Smooth muscle cell (in vitro differentiated cells): ENCODE measurements around the gene E2F4. TPM values are rescaled to one million over a fixed set of nuclear protein-coding genes. Genes with fewer than 3 reads are reported as not detected.

ENCODE experiments used
- DNase-seq: peaks from one replicate; lab custom pipeline; 2025; ENCODE audit not compliant: unreplicated experiment; lab: John Stamatoyannopoulos, UW
- H2AFZ ChIP-seq: fragments of 200-600 bp; sonication (generic); 2 replicates; pipeline ENCODE4 v1.6.0; 2016; ENCODE audit warnings: antibody characterized with exemption, low read depth, mild to moderate bottlenecking
- H3F3A ChIP-seq: fragments of 200-600 bp; sonication (generic); 2 replicates; pipeline ENCODE4 v1.6.0; 2017; ENCODE audit warnings: antibody characterized with exemption, low read depth
- H3K27ac ChIP-seq: fragments of 200-600 bp; sonication (generic); 2 replicates; pipeline ENCODE4 v1.5.1; 2016; ENCODE audit warnings: low read depth, mild to moderate bottlenecking
- H3K27me3 ChIP-seq: fragments of 200-600 bp; sonication (generic); 2 replicates; pipeline ENCODE4 v1.6.1; 2016; ENCODE audit warnings: low read depth, mild to moderate bottlenecking
- H3K36me3 ChIP-seq: fragments of 200-600 bp; sonication (generic); 2 replicates; pipeline ENCODE4 v1.5.1; 2016; ENCODE audit warnings: low read depth
- H3K4me1 ChIP-seq: fragments of 200-600 bp; sonication (generic); 2 replicates; pipeline ENCODE4 v1.5.1; 2016; ENCODE audit warnings: low read depth
- H3K4me2 ChIP-seq: fragments of 200-600 bp; sonication (generic); 2 replicates; pipeline ENCODE4 v1.6.0; 2016; ENCODE audit warnings: mild to moderate bottlenecking
- H3K4me3 ChIP-seq: fragments of 200-600 bp; sonication (generic); 2 replicates; pipeline ENCODE4 v1.5.1; 2016; ENCODE audit warnings: mild to moderate bottlenecking
- H3K79me2 ChIP-seq: fragments of 200-600 bp; sonication (generic); 2 replicates; pipeline ENCODE4 v1.6.0; 2016; ENCODE audit warnings: low read depth, mild to moderate bottlenecking
- H3K9ac ChIP-seq: fragments of 200-600 bp; sonication (generic); 2 replicates; pipeline ENCODE4 v1.6.0; 2016; ENCODE audit warnings: low read depth
- H3K9me3 ChIP-seq: fragments of 200-600 bp; sonication (generic); replicated peaks from 2 replicates; pipeline ENCODE4 v1.5.1; 2016; ENCODE audit warnings: low read depth
- H4K20me1 ChIP-seq: fragments of 200-600 bp; sonication (generic); 2 replicates; pipeline ENCODE4 v1.6.0; 2016; ENCODE audit warnings: low read depth
- WGBS: methylation state at CpG from one replicate; pipeline ENCODE4 v1.1.7; 2016; ENCODE audit warnings: low lambda C conversion rate; 5-methylcytosine and 5-hydroxymethylcytosine counted together
- polyA plus RNA-seq: library from polyadenylated mRNA; unstranded; fragments of >200 nt; fragmentation: Nextera tagmentation; extraction: Ambion mirVana; gene quantifications from 2 replicates; pipeline ENCODE4 v1.2.1, GENCODE V29; 2016
- total RNA-seq: library from RNA; depleted of rRNA; stranded (reverse); fragments of >200 nt; gene quantifications from 2 replicates; pipeline ENCODE4 v1.2.3, GENCODE V29; 2014
- TF ChIP-seq, protein P1 (sequence below): fragments of 200-600 bp; sonication (generic); IDR thresholded peaks from 2 replicates; pipeline ENCODE4 v1.5.1; 2017; ENCODE audit warnings: borderline replicate concordance, mild to moderate bottlenecking, antibody characterized with exemption; ENCODE audit not compliant: insufficient read depth, poor library complexity, severe bottlenecking

Gene E2F4
- total and polyA plus RNA-seq, 2 experiments from 2014 or later, result 49.9 to 53.8 TPM

DNA sequence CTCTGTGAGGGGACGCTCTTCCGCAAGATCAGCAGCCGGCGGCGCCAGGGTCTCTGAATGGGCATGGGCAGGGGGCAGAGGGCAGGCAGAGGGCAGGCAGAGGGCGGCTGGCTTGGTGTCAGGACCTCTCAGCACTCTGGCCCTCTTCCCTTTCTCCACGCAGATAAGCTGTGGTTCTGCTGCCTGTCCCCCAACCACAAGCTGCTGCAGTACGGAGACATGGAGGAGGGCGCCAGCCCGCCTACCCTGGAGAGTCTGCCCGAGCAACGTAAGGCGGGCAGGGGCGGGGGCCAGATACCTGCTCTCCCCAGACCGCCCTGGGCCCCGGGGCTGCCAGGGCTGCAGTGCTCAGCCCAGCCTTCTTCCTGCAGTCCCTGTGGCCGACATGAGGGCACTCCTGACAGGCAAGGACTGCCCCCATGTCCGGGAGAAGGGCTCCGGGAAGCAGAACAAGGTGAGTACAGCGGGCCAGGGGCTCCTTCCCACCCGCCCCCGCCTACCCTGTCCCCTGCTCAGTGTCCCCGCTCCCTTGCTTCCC lies 11.1 kb downstream of the E2F4 start:
- Histone ChIP-seq H3K4me1 (no peaks in the 10 kb centered on the region), H3K27me3 (no peaks in the 10 kb centered on the region), H4K20me1 (peaks cover 8% of the 10 kb centered on the region), H3K4me2 (no peak overlapping the region), H3K9ac (no peak overlapping the region), H3K4me3 (no peak overlapping the region), H2AFZ (no peak overlapping the region), H3F3A (no peaks in the 10 kb centered on the region), H3K9me3 (no peaks in the 10 kb centered on the region), H3K79me2 (no peaks in the 10 kb centered on the region), H3K36me3 (no peaks in the 10 kb centered on the region), H3K27ac (no peak overlapping the region)
- 97% methylated on average over 17 of the region's 23 CpGs for WGBS
- DNase-seq, result no peak
- TF ChIP-seq, protein P1, sequence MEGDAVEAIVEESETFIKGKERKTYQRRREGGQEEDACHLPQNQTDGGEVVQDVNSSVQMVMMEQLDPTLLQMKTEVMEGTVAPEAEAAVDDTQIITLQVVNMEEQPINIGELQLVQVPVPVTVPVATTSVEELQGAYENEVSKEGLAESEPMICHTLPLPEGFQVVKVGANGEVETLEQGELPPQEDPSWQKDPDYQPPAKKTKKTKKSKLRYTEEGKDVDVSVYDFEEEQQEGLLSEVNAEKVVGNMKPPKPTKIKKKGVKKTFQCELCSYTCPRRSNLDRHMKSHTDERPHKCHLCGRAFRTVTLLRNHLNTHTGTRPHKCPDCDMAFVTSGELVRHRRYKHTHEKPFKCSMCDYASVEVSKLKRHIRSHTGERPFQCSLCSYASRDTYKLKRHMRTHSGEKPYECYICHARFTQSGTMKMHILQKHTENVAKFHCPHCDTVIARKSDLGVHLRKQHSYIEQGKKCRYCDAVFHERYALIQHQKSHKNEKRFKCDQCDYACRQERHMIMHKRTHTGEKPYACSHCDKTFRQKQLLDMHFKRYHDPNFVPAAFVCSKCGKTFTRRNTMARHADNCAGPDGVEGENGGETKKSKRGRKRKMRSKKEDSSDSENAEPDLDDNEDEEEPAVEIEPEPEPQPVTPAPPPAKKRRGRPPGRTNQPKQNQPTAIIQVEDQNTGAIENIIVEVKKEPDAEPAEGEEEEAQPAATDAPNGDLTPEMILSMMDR, result no peak

DNA sequence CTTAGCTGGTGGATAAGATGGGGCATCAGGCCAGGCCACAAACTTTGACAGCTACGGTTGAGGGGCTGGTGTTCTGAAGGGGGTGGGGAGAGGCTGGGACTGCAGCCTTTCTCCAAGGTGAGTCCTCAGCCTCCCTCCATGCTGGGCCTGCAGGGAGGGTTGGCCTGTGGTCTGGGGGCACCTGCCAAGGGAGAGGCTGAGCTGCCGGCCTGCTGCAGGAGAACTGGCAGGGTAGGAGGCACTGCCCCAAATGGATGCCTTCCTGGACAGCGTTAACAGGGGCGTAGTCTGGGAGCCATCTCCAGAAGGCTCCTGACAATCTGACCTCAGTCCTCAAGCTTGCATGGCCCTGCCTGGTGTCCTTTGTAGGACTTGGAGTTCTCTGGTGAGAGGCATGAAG lies 12.1 kb downstream of the E2F4 start:
- no peak for DNase-seq
- no peaks in the 10 kb centered on the region for H3K27me3 ChIP-seq
- 91% methylated on average over 4 of the region's 4 CpGs for WGBS
- H2AFZ ChIP-seq, result no peak overlapping the region
- no peaks in the 10 kb centered on the region for H3K4me1 ChIP-seq
- no peak overlapping the region for H3K9ac ChIP-seq
- no peaks in the 10 kb centered on the region for H3F3A ChIP-seq
- H3K36me3 ChIP-seq, result no peaks in the 10 kb centered on the region
- no peaks in the 10 kb centered on the region for H3K9me3 ChIP-seq
- TF ChIP-seq, protein P1, result no peak
- no peak overlapping the region for H3K4me2 ChIP-seq
- H3K79me2 ChIP-seq, result no peaks in the 10 kb centered on the region
- H4K20me1 ChIP-seq, result no peaks in the 10 kb centered on the region
- H3K27ac ChIP-seq, result no peak overlapping the region
- H3K4me3 ChIP-seq, result no peak overlapping the region

DNA sequence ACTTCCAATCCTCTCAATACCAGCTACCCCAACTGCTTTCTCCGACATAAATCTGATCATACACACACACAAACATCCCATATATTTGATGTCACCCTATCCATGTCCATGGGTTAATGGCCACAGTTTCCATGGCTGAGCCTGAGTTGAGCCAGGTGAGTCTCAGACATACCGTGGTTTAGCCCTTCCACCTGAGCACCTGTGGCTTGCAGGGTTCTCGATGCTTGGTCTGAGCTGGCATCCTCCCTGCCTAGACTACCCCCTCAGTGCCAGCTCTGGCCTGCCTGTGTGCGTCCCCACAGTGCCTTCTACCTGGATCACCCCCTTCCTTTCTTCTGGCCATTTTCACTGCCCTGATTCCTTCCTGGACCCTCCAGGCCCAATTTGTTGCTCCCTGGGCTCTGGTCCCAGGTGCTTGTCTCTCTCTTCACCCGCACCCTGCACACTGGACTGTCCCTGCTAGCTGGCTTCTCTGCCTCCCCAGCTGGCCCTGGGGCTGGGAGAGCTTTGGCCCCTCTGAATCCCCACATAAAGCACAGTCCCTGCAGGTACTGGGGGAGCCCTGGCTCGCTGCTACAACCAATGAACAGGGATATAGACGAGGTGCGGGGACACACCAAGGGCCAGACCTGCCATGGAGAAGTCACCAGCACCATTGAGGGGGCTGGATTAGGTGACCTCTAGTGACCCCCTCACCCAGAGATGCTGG lies 14.3 kb downstream of the E2F4 start:
- DNase-seq, result no peak
- Histone ChIP-seq H3K4me1 (no peaks in the 10 kb centered on the region), H3F3A (no peaks in the 10 kb centered on the region), H3K4me3 (no peak overlapping the region), H3K79me2 (no peaks in the 10 kb centered on the region), H3K27me3 (no peaks in the 10 kb centered on the region), H3K36me3 (no peaks in the 10 kb centered on the region), H3K9me3 (no peaks in the 10 kb centered on the region), H3K9ac (no peak overlapping the region), H3K27ac (no peak overlapping the region), H2AFZ (no peak overlapping the region), H3K4me2 (no peak overlapping the region), H4K20me1 (no peaks in the 10 kb centered on the region)
- 94% methylated on average over 8 of the region's 8 CpGs for WGBS
- TF ChIP-seq, protein P1, result no peak

DNA sequence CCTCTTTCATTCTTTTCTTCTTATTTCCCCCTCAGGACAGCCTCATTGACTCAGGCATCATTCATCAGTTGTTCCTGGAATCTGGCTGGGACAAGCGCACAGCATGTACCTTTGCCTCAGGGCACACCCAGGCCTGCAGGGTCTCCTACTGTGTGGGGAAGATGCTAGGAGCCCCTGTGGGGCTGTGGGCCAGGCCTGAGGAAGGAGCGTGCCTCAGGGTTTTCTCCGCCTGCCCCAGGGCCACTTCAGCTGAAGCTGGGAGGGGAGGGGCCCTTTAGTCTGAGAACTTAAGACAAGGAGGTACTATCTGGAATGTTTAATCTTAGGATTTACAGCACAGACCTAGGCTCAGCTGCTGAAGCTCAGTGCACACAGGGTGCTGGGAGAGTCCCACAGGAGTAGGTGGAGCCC lies 14.9 kb downstream of the E2F4 start:
- Histone ChIP-seq H3K4me2 (no peak overlapping the region), H3K79me2 (no peaks in the 10 kb centered on the region), H3K9ac (no peak overlapping the region), H3K36me3 (no peaks in the 10 kb centered on the region), H3K27ac (no peak overlapping the region), H4K20me1 (no peaks in the 10 kb centered on the region), H3K4me1 (no peaks in the 10 kb centered on the region), H3K9me3 (no peaks in the 10 kb centered on the region), H3K27me3 (no peaks in the 10 kb centered on the region), H3F3A (no peaks in the 10 kb centered on the region), H3K4me3 (no peak overlapping the region), H2AFZ (no peak overlapping the region)
- DNase-seq, result no peak
- WGBS, result 84% methylated on average over 3 of the region's 3 CpGs
- TF ChIP-seq, protein P1, result no peak
